A549 treated with GW870086 at 1 μM for 4 hours (cell line): Measurements from ENCODE around the gene STAG2. TPM values are rescaled to one million over a fixed set of nuclear protein-coding genes. Genes with fewer than 3 reads are reported as not detected.

Experiments used
- total RNA-seq: library from RNA; stranded (reverse); fragments of 200-300 nt; extraction: Qiagen RNA extraction; gene quantifications from 5 replicates; pipeline ENCODE4 v1.2.3, GENCODE V29; 2022; ENCODE audit warnings: low read depth

The STAG2 gene
- total RNA-seq: 20.4 to 38.9 TPM (median 34.3 TPM) in 5 replicates

DNA sequence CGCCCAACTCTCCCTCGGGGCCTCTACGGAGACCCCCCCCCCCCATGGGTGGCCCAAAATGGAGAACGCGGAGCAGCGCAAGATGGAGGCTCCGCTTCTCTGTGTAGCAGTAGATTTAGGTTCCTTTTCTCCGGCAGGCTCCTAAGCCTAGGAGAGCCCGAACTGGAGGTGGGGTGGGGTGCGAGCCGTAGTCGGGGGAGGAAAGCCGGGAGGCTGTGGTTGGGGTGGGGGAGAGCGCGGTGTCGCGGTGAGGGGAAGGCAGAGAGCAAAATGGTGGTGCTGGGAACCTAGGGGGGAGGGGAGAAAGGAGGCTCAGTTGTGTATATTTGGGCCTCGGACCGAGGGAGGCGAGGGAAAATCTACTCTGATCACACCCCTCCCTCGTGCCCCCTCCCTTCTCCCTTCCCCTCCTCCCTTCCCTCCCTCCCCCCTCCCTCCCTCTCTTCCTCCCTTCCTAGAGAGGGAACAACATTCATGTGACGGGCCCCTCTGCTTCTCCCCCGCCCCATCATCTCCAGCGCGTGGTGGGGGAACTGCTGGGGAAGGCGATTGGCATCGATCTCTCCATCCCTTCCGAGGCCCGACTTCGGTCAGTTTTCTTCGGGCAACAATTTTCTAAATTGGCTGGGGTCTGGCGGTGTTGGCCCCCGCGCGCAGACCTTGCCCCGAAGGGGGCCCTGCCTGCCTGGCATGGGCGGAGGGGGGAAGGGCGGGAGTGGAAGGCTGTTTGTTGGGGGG is at the start of gene STAG2:
Gene STAG2 (plus strand): TSS at position 439 of the 738 bp plus-strand sequence. CDS start 60,922 bp downstream, outside the sequence.

Other genes starting within 250 kb of the STAG2 start
- 31.1 to 42.4 TPM (median 39.4 TPM) in 5 replicates for gene THOC2, start 228.7 kb upstream of the STAG2 start, total RNA-seq
- 25.5 to 32.0 TPM (median 27.3 TPM) in 5 replicates for gene XIAP, start 101.7 kb upstream of the STAG2 start, total RNA-seq